ENCODE measurements around the gene DNM3. TPM values are rescaled to one million over a fixed set of nuclear protein-coding genes. Genes with fewer than 3 reads are reported as not detected.
A peak's percentile ranks its signal among the peaks of the same experiment; 100 is the strongest.

The DNM3 gene
- total and polyA plus RNA-seq, 9 of the 15 experiments (the other 6 are each of a cell fraction or from before 2014, with no cell fraction given), result 0.08 to 0.36 (median 0.22) TPM; not detected in 1

- Histone ChIP-seq H3K27me3 (ENCODE audit: control insufficient read depth in 2 of 2, insufficient read depth in 2 of 2, low read length in 2 of 2) (no peaks in the 10 kb centered on the region), H3K4me1 (replicated peaks in 1 of 2; ENCODE audit: control insufficient read depth in 2 of 2, insufficient read depth in 2 of 2, low read length in 2 of 2) (no peaks in the 10 kb centered on the region), H3K9me1 (ENCODE audit: control insufficient read depth, insufficient read depth, low read length) (no peaks in the 10 kb centered on the region), H3K36me3 (ENCODE audit: control insufficient read depth, insufficient read depth, low read length) (no peaks in the 10 kb centered on the region), H3K4me3 (no peak overlapping the region), H3K4me2 (ENCODE audit: insufficient read depth, low read length) (no peak overlapping the region), H3K79me2 (ENCODE audit: control insufficient read depth, insufficient read depth, low read length) (no peaks in the 10 kb centered on the region), H3K9ac (ENCODE audit: insufficient read depth in 1 of 2, low read depth in 2 of 2, low read length in 2 of 2) (no peak overlapping the region), H4K20me1 (replicated peaks; ENCODE audit: control insufficient read depth, insufficient read depth, low read length) (no peaks in the 10 kb centered on the region), H2AFZ (ENCODE audit: low read depth, low read length) (no peak overlapping the region), H3K9me3 (replicated peaks; ENCODE audit: control insufficient read depth, insufficient read depth, low read depth, low read length) (no peaks in the 10 kb centered on the region), H3K27ac (ENCODE audit: extremely low read depth, low read depth, low read length) (no peak overlapping the region)
- 0% methylated on average over 3 of the region's 3 CpGs for WGBS (ENCODE audit: insufficient coverage, low coverage, missing lambda C conversion rate)
- ATAC-seq (peak; percentile 63; the same call in 2 of the 3 replicates), DNase-seq (ENCODE audit: extremely low read depth in 1 of 4, low spot score in 3 of 4) (peak; percentile 13 to 49 (median 22)), FAIRE-seq (peak; percentile 77)
- POLR2A ChIA-PET, result no interaction called here
- TF ChIP-seq RAD21 (CRISPR knock-in tag; conservative IDR thresholded peaks at IDR 0.05 in 1 of 2, IDR thresholded peaks at IDR 0.05 in 1 of 2), result peak; percentile 81 to 83
- TF ChIP-seq HDGF (IDR thresholded peaks at IDR 0.05), result no peak
- peak; percentile 78 for TF ChIP-seq DEAF1 (CRISPR knock-in tag; IDR thresholded peaks at IDR 0.05)
- TF ChIP-seq CTCF (IDR thresholded peaks at IDR 0.05 in 2 of 3, conservative IDR thresholded peaks at IDR 0.05 in 1 of 3; ENCODE audit: insufficient read depth in 2 of 3, low read depth in 1 of 3, low read length in 3 of 3), result peak; percentile 47 to 76 (median 60); a peak in 5 of 6 replicates
- peak; percentile 22 for TF ChIP-seq REST (IDR thresholded peaks at IDR 0.05; ENCODE audit: borderline replicate concordance)
- TF ChIP-seq REST (CRISPR knock-in tag; IDR thresholded peaks at IDR 0.05; ENCODE audit: low read depth), result no peak
- TF ChIP-seq SMC3 (conservative IDR thresholded peaks at IDR 0.05; ENCODE audit: insufficient read depth, low read depth, low read length), result 0 out of 2 replicates have a peak, but pooled peaks have one; percentile 34
- intact Hi-C loops (cut with micrococcal nuclease) (loop anchor here (1.0 to 5.0 kb wide), 2 partner anchors 396 to 724 kb away; no protein-coding TSS in a partner anchor), in situ Hi-C loops (cut with MboI) (no loop called here)
- CTCF ChIA-PET (ENCODE audit: low intra/inter-chr PET ratio), result interaction anchor here (0.6 to 1.7 kb wide), 2 partner anchors 397 to 717 kb away, joined by 3 to 11 read pairs; no protein-coding TSS in a partner anchor
- no TSS peak for BruUV-seq (replicated peaks)
Observed at GRCh38 chr1:172002725-172003345, 161.5 kb downstream of the DNM3 start.
